Tongue (tissue), 2 donors: ENCODE results near the gene NPTN. TPM values are rescaled to one million over a fixed set of nuclear protein-coding genes. Genes with fewer than 3 reads are reported as not detected.
"Not testable (repeated sequence)": the region's sequence is repeated elsewhere in the genome, so short reads cannot be mapped to it uniquely, and the experiment has no call there.

ENCODE experiments used
- DNase-seq: peaks from one replicate; pipeline ENCODE4 v3.0.0-alpha.2; 2015
- total RNA-seq: library from RNA; depleted of rRNA; stranded (reverse); fragments of >200 nt; gene quantifications from one replicate; pipeline ENCODE4 v1.2.3, GENCODE V29; 2014

The NPTN gene
- 85.5 TPM for total RNA-seq

- peak; percentile 99 for DNase-seq
Observed at GRCh38 chr15:73633111-73633990, at the start of gene NPTN. Gene NPTN, minus strand, starts transcription at chr15:73633389. Its CDS starts 174 bp downstream, at chr15:73633215.

DNA sequence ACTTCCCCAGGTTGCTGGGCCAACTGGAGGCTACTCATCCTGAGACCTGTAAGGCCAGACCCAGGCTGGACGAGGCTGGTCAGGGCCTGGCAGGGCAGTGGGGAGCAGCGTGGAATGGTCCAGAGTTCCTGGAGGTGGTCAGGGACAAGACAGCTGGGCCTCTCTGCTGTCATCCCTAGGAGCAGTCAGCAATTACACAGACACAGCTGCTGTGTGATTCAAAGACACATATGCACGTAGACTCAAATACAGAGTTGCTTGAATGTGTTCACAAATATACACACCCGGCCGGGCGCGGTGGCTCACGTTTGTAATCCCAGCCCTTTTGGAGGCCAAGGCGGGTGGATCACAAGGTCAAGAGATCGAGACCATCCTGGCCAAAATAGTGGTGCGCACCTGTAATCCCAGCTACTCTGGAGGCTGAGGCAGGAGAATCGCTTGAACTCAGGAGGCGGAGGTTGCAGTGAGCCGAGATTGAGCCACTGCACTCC, 49.5 kb upstream of the NPTN start:
- DNase-seq, result peak; percentile 58

DNA sequence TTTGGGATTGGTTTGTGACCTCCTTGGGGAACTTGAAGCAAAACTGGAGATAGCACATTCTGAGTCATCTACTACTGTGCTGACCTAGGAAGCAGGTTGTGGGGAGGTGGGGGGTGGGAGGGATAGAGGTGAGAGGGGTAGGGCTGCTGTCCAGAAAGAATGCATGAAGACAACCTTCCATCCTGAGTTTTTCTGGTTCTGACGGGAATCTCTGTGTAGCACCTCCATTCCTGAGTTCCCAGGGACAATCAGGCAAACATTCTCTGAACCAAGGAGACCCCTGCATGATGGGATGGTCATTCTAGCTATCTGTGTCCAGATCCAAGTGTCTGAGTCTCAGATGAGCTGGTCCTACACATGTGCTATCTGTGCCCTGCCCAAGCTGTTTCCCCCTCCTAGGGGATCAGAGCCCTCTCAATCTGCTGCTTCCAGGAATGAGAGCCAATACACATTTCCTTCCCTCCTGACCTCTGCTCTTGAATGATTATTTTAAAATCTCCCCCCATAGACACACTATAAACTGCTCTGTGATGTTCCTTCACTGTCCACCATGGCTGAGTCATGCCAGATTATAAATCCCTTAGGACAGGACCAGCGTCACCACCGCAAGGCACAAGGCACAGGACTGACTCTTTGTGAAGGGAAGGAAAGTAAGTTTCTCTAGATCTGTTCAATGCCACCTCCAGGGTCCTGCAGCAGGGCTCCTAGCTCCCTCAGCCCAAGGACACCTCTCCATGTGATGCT, 48.8 kb upstream of the NPTN start:
- no peak for DNase-seq

GRCh38 chr15:73681063-73681462, 47.9 kb upstream of the NPTN start:
- no peak for DNase-seq

GRCh38 chr15:73680549-73680948, 47.4 kb upstream of the NPTN start:
- no peak for DNase-seq

- DNase-seq, result no peak
Observed at GRCh38 chr15:73679964-73680363, 46.8 kb upstream of the NPTN start.

DNA sequence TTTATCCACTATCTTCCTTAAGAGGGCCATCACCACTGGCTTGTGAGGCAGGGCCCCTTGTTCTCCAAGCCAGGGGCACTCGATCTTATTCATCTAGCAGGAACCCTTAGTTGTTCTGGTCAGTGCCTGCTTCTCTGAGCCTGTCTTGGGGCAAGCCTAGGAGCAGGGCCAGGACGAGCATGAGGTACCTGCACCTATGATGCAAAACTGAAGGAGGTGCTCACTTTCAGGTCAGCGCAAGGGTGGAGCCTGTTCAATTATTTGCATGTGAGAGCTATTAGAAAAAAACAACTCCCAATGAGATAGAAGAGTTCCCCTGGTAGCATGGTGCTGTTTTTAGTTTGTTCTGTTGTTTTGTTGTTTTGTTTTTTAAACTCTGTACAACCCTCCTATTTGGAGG, 46.0 kb upstream of the NPTN start:
- no peak for DNase-seq

- DNase-seq, result no peak
Observed at GRCh38 chr15:73678498-73678897, 45.3 kb upstream of the NPTN start.

DNA sequence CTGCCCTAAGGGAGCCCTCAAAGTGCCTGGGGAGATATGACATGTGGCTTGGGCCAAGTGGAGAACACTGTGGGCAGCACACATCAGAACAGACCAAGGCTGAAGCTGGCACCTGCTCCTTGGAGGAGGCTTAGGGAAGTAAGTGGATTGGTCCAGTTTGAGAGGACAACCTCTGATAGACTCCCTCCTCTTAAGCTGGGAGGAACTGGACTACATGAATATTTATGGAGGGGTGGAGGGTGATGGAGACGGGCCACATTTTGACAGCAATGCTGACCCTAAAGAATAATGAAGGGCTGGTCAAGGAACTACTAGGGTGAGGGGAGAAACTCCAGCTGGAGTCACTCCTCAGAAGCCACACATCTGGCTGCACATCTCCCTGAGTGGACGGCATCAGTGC, 44.5 kb upstream of the NPTN start:
- no peak for DNase-seq

GRCh38 chr15:73677146-73677607, 44.0 kb upstream of the NPTN start:
- peak; percentile 81 for DNase-seq

DNA sequence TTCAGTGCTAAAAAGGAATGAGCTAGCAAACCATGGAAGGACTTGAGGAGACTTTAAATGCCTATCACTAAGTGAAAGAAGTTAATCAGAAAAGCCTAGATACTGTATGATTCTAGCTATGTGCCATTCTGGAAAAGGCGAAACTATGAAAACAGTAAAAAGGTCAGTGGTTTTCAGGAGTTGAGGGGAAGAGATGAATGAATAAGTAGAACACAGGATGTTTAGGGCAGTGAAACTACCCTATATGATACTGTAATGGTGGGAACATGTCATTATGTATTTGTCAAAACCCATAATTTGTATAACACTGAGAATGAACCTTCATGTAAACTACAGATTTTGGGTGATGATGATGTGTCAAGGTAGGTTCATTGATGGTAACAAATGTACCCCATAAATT, 41.4 kb upstream of the NPTN start:
- DNase-seq, result no peak

GRCh38 chr15:73660455-73660854, 27.3 kb upstream of the NPTN start:
- no peak for DNase-seq

- DNase-seq, result no peak
Observed at GRCh38 chr15:73658645-73659044, 25.5 kb upstream of the NPTN start.

DNA sequence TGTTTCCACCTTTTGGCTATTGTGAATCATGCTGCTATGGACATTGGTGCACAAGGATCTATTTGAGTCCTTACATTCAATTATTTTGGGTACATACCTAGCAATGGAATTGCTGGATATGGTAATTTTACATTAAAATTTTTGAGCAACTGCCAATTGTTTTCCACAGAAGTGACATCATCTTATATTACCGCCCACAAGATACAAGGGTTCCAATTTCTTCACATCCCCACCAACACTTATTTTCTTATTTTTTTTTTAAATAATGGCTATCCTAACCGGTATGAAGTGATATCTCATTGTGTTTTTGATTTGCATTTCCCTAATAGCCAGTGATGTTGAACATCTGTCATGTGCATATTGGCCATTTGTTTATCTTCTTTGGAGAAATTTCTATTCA, 22.5 kb upstream of the NPTN start:
- DNase-seq, result no peak

DNA sequence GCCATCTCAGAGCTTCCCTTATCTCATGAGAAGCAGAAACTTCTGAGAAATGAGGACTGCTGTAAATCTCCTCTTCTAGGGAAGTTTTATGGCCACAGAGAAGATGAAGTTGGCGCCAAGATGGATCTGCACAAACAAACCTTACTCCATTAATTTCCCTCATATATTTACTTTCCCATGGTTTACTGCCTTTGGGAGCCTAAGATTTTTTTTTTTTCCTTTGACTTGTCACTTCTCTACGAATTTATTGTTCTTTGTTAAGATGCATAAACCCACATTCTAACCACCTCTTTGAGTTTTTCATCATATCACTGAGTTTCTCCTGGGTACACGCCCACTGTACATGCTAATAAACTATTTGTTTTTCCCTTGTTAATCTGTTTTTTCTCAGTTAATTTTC, 21.5 kb upstream of the NPTN start:
- no peak for DNase-seq

DNA sequence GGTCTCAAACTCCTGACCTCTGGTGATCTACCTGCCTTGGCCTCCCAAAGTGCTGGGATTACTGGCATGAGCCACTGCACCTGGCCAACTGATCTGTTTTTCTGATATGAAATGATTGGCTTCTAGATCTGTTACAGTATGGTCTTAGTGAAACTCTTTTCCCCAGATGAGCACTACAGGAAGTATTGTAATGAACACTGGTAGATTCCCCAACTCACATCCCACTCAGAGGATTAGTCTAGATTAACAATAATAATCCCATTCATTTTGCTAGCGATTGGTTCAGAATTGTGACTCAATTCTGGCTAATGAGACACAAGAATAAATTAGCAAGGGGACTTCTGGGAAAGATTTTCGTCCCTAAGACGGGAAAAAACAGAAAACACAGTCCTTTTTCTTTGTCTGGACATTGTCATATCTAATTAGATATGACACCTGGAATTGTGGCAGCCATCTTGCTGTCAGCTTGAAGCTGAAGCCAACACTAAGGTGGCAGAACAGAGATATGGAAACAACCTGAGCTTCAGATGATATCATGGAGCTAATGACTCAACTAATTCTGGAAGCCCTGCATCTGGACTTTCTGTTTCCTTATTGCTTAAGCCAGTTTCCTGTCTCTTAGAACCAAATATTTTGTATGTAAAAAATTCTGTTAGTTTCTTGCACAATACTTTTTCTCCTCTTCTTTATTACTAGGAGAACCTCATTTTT, 17.4 kb upstream of the NPTN start:
- no peak for DNase-seq

GRCh38 chr15:73648014-73648295, 14.8 kb upstream of the NPTN start:
- no peak for DNase-seq

- no peak for DNase-seq
Observed at GRCh38 chr15:73647259-73648013, 14.2 kb upstream of the NPTN start.

GRCh38 chr15:73639464-73639863, 6.3 kb upstream of the NPTN start:
- not testable (repeated sequence) for DNase-seq

DNA sequence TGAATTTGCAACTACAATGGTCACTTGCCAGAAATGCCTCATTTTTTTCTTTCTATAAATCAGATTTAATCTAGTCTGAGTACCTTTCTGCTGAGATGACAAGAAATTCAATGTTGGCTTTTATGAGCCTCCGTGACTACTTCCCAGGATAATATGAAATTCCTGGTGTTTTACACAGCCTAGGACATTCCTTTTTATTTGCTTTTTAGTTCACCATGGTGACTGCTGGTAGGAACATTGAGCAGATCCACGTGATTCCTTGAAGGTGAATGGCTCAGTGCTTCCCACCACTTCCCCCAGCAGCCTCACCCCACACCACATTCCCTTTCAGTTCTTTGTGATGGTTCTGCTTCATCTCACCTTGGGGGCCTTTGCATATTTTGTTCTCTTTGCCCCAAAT, 4.3 kb upstream of the NPTN start:
- no peak for DNase-seq

- DNase-seq, result no peak
Observed at GRCh38 chr15:73633991-73634495, 854 bp upstream of the NPTN start.

GRCh38 chr15:73632670-73633058, 525 bp downstream of the NPTN start:
- DNase-seq, result no peak
